ENCODE results near the gene NDUFA13.

Gene NDUFA13

DNA sequence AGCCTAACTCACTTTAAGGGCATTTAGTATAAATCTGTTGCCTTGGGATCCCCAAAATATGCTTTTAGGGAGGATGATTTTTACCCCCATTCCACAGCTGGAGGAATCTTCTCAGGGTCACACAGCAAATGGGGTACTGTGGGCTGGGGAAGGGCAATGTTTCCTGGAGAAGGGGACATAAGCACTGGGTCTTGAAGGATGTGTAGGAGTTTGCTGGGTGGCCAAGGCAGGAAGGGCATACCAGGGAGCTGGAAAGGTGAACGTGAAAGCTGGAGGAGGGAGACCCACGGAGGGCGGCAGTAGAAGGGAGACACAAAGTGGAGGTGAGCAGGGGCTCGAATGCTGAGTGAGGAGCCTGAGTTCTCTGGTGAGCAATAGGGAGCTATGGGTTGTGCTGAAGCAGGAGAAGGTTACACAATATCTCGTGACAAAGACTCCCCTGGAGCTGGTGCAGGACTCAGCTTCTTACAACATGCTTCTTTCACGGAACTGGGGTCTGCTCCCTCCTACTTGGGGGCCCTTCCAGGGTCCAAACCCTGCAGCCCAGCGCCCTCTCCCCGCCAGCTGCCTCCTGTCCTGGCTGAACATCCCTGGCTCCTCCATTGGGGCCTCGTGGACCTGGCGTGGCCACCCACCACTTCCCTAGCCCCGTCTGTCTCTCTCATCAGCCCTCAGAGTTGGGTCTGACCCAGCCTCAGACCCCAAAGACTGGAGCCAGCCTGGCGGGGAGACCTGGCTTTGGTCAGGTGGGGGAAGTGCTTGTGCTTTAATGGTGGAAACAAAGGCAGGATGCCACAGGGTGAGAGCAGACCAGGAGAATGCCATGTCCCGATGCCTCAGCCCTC, 33.1 kb downstream of the NDUFA13 start:
- DNase-seq (ENCODE audit: low read depth), result no peak

DNA sequence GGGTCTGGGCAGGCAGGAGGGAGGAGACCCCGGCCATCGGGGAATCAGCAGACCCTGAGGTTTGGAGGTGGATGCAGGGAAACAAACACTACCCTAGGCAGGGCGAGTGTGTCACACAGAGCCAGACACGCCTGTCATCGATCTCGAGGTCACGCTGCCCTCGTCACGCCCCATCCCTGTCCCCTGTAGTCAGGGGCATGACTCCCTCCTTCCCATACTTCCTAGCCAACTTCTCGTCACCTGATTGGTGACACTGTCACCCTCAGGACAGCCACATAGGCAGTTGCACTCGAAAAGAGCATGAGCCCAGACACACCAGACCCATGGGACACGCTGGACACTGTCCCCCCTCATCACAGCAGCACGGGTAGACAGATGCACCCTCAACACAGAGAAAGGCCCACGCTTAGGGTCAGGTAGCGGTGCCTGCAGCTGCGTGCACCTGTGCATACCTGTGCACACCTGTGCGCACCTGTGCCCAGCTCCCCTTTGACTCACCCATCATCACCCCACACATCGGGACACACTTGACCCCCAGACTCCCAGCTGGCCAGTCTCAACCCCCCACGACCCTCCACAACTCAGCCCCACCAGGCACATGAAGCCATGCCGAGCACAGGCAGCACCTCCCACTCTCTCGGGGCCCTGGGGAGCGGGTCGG, 33.9 kb downstream of the NDUFA13 start:
- no peak for DNase-seq (ENCODE audit: low read depth)

DNA sequence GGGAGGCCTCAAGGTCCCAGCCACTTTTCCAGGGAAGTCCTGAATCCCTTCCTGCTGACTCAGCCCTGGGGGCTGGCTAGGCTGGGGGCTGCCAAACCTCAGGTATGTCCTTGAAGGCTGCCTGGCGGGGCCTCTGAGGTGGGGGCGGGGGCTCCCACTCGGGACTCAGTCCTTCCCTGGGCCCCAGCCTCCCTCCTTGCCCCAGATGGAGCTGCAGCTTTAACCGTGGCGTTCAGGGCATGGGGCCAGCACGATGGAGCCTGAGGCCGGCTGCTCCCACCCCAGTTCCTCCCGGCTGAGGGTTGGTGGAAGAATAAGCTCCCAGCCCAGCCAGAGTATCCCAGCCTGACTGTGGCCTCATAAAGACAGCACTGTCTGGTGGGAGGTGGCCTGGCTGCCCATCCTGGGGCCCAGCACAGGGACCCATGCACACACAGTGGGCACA, 34.5 kb downstream of the NDUFA13 start:
- no peak for DNase-seq (ENCODE audit: low read depth)

DNA sequence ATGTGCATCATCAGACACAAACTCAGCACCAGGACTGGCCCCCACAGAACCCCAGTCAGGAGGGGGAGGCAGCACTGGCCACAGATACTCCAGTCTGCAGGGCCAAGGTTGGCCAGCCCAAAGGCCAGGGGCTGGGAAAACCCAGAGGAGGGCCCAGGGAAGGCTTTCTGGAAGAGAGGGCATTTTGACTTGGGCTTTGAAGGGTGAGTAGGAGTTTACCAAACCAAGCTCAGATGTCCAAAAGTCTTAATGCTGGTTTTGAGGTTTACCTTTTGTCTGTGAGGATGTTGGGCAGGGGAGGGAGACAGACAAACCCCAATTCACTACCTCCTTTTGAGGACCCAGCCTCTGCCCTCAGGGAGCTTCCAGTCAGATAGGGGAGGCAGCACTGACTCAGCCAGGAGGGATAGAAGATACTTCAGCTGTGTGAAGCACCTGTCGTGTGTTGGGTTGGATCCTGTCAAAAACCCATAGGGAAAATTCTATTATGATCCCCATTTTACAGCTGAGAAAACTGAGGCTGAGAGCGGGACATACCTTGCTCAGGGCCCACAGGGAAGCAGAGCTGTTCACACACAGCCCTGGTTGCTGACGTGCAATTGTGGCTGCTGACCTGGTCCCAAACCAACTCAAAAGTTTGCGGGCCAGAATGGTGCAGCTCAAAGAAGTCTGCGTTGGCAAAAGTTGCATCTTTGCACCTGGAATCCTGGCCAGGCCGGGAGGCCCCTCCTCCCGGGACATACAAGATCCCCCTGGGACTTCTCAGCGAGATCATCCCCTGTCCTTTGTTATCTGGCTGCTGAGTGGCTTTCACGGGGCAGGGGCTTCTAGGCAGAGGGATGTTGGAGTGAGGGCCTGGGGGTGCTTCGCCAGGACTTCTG, 35.2 kb downstream of the NDUFA13 start:
- no peak for DNase-seq (ENCODE audit: low read depth)

DNA sequence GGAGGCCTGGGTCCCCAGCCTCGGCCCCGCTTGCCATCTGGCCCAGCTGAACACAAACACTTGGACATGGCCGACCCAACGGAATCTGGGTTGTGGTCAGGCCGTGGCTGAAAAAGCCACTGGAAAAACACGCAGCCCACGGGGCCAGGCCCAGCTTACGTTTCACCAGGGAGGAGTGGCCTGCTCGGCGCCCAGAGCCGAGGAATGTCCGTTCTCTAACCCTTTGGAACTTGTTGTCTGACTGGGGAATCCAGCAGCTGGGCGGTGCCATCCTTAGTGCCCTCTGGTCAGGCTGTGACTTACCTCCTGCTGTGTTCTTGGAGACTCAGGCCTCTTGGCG, 35.8 kb downstream of the NDUFA13 start:
- no peak for DNase-seq (ENCODE audit: low read depth)

DNA sequence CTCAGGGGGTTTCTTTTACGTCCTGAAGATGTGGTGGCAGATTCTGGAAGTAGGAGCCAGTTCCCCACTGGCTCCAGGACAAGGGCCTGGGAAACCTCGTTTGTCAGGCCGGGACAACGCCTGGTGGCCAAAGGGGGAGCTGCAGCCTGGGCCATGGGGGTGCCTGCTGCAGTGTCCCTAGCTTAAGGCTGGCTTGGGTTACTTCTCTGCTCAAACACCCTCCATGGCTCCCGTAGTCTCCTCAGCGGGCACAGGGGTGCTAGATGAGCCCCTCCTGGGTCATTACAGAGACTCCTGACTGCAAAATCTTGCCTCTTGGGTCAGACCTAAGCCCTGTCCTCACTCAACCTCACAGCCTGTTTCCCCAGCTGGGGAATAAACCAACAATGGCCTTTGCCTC, 36.8 kb downstream of the NDUFA13 start:
- DNase-seq (ENCODE audit: low read depth), result no peak

DNA sequence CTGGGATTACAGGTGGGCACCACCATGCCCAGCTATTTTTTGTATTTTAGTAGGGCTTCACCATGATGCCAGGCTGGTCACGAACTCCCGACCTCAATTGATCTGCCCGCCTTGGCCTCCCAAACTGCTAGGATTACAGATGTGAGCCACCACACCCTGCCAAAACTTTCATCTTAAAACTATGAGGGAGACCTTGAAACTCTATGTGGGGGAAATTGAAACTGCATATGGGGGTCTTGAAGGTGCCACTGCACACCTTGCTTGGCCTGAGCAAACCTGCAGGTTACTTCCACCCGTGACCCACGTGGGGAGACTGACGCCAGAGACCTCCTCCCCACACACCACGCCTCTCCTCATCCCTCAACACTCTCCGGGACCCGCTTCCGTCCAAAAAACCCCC, 37.6 kb downstream of the NDUFA13 start:
- no peak for DNase-seq (ENCODE audit: low read depth)

DNA sequence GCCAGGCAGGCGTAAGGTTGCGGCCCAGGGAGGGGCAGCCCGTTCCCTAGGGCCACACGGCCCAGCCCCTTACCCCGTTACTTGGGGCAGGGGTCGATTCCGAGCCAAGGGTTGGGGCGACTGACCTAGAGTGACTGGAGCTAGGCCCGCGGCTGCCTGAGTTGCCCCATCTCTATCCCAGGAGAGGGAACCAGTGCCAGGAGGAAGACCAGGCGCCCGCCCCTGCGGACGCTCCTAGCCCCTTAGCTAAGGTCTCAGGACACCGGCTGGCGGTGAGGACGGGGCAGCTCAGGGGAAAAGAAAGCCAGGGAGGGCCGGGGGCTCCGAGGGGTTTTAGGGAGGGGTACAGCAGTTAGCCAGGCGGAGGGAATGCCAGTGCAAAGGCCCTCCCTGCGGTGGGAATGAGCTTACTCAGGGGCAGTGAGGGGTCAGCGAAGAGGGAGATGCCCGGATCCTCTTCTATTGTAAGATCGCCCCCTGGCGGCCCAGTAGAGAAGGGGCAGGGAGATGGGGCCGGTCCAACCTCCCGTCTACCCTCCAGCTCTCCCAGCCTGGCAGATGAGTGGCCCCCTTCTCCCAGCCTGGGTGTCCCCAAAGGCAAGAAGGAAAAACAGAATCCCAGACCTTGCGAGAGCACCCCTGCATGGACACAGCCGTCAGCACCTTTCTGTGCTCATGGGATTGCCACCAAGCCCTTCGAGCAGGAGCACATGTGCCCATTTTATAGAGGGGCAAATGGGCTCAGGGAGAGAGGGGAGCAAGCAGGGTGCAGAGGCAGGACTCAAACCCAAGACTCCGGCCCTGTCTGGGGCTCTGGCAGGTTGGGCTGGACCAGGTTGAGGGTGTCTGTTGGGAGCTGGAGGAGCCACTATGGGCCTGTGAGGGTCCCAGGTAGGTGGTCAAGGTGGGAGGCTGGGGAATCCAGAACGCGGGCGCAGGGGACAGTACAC, 38.3 kb downstream of the NDUFA13 start:
- DNase-seq (ENCODE audit: low read depth), result peak; percentile 41

DNA sequence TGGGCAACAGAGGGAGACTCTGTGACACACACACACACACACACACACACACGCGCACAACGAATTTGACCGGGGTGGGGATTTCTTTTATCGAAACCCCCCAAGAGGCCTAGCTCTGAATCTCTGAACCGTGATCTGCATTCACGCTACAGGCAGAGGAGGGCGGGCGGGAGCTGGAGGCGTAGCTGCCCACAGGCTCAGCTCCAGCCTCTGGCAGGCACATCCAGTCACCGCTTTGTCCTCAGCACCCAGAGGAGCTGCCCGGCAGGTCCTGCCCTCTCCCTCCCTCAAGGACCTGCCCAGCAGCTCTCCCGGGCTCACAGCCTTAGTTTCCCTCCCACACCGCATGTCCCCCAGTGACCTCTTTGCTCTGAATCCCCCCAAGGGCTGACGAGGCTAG, 42.0 kb downstream of the NDUFA13 start:
- DNase-seq (ENCODE audit: low read depth), result no peak

DNA sequence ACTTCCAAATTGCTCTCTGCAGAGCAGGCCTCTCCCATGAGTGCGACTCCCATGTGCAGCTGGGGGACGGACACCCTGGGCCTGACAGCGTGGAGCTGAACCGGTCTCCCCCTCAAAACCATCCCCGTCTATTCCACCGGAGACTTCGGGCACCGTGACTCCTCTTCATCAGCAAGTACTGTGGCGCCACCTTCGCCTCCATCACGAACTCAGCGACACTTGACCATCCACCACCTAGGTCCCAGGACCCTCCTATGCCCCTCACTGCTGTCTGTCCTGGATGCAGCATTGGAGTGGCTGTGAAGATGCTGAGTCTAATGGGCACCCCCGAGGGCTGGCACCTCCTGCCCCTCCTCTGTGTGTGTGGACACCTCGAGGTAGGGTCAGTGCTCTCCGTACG, 42.6 kb downstream of the NDUFA13 start:
- DNase-seq (ENCODE audit: low read depth), result no peak

DNA sequence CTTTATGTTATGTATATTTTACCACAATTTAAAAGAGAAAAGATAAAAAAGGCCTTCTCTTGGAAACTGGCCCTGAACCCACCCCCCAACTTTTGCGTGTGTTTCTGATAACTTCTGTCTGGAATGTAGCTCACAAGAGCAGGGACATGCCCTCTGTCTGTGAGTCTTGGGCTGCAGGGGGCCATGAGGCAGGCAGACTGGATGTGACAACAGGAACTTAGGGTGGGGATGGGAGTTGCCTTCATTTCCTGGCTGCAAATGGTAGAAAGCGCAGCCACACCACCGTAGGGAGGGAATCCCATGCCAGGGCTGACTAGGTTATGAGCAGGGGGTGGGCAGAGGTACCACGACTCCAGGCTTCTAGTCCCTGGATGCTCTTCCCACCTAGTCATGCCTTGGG, 43.9 kb downstream of the NDUFA13 start:
- no peak for DNase-seq (ENCODE audit: low read depth)

DNA sequence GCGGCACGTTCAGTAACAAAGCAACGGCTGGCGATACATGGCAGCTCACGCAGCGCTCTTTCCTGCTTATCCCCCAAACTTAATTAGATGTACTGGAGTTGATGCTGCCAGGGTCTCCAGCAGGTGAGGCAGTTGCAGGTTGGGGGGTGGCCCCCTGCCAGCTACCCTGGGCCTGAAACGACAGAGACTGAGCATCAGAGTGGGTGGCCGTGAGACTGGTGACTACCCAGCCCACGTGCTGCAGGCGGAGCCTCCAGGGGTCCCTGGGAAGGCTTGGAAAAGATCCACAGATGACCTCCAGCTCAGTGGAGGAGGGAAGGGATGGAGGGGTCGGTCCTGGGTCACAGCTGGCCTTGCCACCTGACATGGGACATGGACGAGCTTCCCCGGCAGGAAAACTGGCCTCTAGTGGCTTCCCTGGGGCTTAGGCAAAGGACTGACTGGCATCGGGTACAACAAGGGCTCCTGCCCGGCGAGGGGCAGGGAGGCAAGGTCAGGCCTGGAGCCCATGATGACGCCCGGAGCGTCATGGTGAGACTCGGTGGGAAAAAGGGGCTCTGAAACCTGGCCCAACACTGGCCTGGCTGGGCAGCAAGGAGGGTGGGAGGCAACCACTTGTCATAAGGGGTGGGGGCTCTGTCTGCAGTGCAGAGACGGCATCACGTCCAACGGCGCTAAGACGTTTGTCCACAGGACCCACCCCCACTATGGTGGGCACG, 46.1 kb downstream of the NDUFA13 start:
- DNase-seq (ENCODE audit: low read depth), result no peak

DNA sequence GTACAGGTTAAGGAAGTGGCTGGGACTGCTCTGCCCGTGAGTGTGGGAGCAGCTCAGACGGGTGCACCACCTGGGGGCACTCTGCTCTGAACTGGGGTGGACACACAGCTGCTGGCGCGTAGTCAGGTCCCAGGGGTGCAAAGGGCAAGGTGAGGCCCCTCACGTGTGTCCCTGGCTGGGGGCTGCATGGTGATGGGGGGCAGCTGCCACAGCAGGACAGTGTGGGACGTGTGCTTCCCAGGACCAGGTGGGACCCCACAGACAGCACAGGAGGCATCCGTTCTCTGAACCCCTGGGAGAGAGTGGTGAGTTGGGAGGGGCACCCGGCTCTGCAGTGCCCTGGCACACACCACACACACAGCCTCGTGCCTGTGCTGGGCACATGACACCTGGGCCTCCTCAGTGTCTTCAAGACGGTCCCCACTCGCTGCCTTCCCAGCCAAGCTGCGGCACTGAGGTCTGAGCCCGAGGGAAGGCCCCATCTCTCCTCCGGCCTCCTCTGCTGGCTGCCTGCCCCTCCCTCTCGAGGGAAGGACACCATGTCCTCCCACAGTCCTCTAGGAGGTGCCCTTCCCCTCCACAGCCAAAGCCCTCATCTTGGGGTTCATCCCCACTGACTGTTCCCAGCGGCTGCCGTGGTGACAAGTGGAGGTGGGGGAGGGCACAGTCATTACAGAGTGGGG, 46.8 kb downstream of the NDUFA13 start:
- DNase-seq (ENCODE audit: low read depth), result no peak

DNA sequence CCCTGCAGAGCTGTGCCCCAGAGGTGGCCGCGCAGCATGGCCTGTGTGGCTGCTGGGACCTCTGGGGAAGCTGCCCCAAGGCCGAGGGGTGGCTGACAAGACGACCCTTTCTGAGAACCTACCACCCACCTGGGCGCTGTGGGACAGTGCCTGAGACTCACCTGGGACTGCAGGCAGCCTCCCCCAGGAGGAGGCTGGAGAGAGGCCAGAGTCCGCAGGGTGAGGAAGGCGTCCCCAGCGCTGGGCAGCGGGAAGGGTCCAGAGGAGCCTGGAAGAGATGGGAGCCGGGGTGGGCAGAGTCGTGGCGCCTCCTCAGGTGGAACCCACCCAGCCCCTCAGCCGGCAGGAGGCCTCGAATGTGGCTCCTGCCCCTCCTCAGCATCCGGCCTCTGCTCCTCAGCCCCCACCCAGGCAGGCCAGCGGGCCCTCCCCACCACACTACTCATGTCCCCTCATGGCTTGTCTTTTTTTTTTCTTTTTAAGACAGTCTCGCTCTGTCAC, 47.4 kb downstream of the NDUFA13 start:
- no peak for DNase-seq (ENCODE audit: low read depth)

DNA sequence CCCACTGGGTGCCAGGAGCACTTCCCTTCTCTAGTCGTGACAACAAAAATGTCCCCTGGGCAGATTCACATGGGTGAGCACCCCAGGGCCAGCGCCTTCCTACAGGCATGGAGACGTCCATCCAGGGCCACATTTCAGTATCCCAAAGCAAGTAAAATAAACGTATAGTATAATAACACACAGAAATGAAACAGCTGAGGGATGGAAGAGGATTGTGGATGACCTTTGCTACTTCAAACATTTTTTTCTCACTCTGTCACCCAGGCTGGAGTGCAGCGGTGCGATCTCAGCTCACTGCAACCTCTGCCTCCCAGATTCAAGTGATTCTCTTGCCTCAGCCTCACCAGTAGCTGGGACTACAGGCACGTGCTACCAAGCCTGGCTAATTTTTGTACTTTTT, 50.3 kb downstream of the NDUFA13 start:
- DNase-seq (ENCODE audit: low read depth), result no peak

DNA sequence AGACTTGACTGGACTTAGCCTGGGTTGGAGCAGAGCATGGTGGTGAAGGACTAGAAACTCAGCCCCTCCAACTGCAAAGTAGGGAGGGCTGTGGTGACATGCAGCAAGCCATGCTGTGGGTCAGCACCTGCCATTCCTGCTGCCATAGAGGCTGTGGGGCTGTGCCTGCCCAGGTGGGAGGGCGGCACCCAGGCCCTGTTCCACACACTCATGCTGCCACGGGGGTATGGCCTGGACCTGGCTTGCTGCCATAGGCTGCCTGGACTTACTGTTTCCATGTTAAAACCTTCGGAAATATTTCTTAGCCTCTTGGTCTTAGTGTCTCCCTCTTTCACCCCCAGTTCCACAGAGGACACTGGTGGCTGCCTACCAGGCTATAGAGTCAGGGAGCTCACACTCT, 51.4 kb downstream of the NDUFA13 start:
- no peak for DNase-seq (ENCODE audit: low read depth)

DNA sequence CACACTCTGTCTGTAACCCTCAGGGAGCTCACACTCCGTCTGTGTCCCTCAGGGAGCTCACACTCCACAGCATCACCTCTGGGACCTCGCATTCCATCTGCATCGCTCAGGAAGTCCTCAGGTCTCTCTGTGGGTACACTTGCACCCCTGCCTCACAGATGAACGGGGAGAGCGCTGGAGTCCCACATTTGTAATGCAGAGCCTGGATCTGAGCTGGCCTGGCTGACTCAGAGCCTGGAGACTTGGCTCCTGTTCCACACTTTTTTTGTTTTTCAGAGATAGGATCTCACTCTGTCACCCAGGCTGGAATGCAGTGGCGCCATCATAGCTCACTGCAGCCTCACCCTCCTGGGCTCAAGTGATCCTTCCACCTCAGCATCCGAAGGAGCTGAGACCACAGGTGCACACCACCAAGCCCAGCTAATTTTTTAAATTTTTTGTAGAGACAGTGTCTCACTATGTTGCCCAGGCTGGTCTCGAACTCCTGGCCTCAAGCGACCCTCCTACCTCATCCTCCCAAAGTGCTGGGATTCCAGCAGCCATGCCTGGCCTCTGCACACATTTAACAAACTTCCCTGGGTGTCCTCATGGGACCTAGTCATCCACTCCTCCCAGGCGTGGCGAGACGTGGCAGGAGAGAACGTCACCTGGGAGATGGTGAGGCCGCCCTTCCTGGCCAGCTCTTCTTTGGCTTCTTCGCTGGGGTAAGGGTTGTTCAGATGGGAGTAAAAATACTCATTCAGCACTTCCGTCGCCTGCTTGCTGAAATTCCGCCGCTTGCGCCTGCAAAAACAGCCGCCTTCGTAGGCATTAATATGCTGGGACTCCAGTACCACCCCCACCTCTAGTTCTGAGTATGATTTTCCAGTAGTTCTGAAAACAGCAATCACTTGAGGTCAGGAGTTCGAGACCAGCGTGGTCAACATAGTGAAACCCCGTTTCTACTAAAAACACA, 53.1 kb downstream of the NDUFA13 start:
- DNase-seq (ENCODE audit: low read depth), result no peak

DNA sequence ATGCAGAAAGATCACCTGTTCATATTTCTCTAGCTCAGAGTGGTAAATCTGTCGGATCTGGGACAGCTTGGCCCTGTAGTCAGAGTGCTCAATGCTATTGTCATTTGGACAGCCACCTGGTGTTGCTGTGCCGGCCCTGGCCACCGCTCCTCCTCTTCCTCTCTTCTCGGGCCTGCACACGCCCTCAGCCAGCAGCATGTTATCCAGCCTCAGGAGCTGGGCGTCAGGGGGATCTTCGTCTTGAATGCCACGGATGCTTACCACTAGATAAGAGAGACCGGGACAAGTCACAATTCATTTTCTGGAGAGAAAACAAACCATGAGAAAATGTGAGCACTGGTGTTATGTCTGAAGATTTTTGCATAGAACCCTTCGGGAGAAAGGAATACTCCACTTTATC, 54.5 kb downstream of the NDUFA13 start:
- DNase-seq (ENCODE audit: low read depth), result no peak
